ENCODE results near the gene UBP1. TPM values are rescaled to one million over a fixed set of nuclear protein-coding genes. Genes with fewer than 3 reads are reported as not detected.
"Not testable (repeated sequence)": the region's sequence is repeated elsewhere in the genome, so short reads cannot be mapped to it uniquely, and the experiment has no call there.

UBP1 gene
- total RNA-seq, 1 donor from 2014 or later: 67.0 TPM

DNA sequence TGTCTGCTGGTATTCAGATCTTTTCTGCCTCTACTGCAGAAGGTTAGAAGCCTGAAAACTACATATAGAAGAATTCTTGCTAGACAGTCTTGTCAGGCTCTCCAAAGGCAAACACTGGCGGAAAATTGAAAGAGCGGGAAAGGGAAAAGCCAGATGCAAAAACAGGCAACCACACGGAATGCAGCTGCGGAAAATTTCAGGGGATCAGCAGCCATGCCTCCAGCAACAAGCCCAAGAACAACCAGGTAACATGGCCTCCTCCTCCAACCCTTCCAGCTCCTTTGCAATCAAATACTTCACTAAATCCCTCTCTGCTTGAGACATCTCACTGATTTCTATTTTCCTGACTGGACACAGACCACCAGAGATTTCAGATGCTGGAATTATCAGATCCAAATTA lies 9.6 kb downstream of the UBP1 start:
- DNase-seq (no peak), ATAC-seq (no peak)
- TF ChIP-seq, protein P1, sequence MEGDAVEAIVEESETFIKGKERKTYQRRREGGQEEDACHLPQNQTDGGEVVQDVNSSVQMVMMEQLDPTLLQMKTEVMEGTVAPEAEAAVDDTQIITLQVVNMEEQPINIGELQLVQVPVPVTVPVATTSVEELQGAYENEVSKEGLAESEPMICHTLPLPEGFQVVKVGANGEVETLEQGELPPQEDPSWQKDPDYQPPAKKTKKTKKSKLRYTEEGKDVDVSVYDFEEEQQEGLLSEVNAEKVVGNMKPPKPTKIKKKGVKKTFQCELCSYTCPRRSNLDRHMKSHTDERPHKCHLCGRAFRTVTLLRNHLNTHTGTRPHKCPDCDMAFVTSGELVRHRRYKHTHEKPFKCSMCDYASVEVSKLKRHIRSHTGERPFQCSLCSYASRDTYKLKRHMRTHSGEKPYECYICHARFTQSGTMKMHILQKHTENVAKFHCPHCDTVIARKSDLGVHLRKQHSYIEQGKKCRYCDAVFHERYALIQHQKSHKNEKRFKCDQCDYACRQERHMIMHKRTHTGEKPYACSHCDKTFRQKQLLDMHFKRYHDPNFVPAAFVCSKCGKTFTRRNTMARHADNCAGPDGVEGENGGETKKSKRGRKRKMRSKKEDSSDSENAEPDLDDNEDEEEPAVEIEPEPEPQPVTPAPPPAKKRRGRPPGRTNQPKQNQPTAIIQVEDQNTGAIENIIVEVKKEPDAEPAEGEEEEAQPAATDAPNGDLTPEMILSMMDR (IDR thresholded peaks at IDR 0.05): no peak
- no peaks in the 10 kb centered on the region for H3K9me3 ChIP-seq
- H3K4me1 ChIP-seq: peaks cover 69% of the 10 kb centered on the region
- H3K27ac ChIP-seq: no peak overlapping the region
- intact Hi-C loops (cut with DNase I): no loop called here
- H3K27me3 ChIP-seq (ENCODE audit: low read depth): no peaks in the 10 kb centered on the region
- H3K36me3 ChIP-seq: no peaks in the 10 kb centered on the region
- H3K4me3 ChIP-seq: no peak overlapping the region

DNA sequence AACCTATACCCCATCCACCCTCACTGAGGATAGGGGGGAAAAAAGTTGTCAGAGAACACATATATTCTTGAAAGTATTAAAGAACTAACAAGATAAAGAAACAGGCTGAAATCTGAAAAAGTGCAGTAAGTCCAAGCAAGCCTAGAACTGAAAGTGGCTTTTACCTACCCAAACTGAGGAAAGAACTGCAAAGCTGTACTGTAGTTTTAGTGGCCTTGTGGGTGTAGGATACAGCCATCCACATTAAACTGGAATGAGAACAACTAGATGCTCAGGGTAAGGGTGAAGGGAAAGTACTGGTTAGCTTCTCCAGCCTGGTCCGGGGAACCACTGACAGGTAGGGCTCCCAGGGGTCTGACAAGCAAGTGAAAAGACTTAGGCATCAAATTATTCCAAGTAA lies 10.1 kb downstream of the UBP1 start:
- Histone ChIP-seq H3K36me3 (peaks cover 2% of the 10 kb centered on the region), H3K4me3 (no peak overlapping the region), H3K27ac (no peak overlapping the region), H3K4me1 (peaks cover 64% of the 10 kb centered on the region), H3K9me3 (no peaks in the 10 kb centered on the region), H3K27me3 (ENCODE audit: low read depth) (no peaks in the 10 kb centered on the region)
- DNase-seq (no peak), ATAC-seq (no peak)
- intact Hi-C loops (cut with DNase I): no loop called here
- TF ChIP-seq, protein P1 (IDR thresholded peaks at IDR 0.05): no peak

DNA sequence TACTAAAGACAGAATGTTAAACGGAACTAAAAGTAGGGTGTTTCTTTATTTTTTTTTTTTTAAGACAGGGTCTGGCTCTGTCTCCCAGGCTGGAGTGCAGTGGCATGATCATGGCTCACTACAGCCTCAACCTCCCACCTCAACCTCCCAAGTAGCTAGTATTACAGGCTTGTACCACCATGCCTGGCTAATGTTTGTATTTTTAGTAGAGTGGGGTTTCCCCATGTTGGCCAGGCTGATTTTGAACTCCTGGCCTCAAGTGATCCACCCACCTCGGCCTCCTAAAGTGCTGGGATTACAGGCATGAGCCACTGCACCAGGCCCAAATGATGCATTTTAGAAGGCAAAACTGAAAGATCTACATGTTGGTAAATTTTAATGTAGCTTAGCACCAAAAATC lies 10.9 kb downstream of the UBP1 start:
- H3K9me3 ChIP-seq; H3K36me3 ChIP-seq; intact Hi-C loops (cut with DNase I); H3K27me3 ChIP-seq (ENCODE audit: low read depth); H3K27ac ChIP-seq; ATAC-seq; H3K4me3 ChIP-seq; DNase-seq: not testable (repeated sequence)
- peaks cover 62% of the 10 kb centered on the region for H3K4me1 ChIP-seq

DNA sequence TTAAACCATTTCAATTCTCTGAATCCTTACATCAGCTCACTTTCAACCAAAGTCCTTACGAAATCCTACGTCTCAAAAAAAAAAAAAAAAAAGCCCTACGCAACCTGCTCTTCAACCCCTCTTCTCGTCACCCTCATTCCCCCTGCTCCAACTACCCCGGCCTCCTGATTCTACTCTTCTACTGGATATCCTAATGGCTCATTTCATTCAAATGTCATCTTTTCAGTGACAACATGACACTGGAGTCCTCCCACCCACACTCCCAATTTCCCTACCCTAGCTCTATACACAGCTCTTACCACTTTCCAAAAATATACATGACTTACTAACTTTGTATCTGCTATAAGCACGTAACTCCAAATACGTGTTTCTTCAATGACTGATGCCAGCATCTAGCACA lies 11.5 kb downstream of the UBP1 start:
- peaks cover 56% of the 10 kb centered on the region for H3K4me1 ChIP-seq

DNA sequence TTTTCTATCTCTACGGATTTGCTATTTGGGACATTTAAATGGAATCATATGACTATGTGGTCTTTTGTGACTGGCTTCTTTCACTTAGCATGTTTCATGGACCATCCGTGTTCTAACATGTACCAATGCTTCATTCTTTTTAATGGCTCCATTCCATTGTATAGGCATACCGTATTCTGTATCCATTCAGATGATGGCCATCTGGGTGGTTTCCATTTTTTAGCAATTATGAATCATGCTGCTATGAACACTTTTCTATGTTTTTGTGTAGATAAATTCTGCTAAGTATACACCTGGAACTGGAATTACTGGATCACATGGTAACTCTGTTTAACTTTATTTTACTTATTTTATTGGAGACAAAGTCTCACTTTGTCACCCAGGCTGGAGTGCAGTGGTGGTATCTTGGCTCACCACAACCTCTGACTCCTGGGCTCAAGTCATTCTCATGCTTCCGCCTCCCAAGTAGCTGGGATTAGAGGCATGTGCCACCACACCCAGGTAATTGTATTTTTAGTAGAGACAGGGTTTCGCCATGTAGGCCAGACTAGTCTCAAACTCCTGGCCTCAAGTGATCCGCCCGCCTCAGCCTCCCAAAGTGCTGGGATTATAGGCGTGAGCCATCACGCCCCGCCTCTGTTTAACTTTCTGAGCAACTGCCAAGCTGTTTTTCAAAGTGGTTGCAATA lies 13.4 kb downstream of the UBP1 start:
- H3K36me3 ChIP-seq: peaks cover 30% of the 10 kb centered on the region
- H3K27ac ChIP-seq: no peak overlapping the region
- TF ChIP-seq, protein P1 (IDR thresholded peaks at IDR 0.05): no peak
- peaks cover 39% of the 10 kb centered on the region for H3K4me1 ChIP-seq
- intact Hi-C loops (cut with DNase I): no loop called here
- H3K9me3 ChIP-seq: no peaks in the 10 kb centered on the region
- H3K27me3 ChIP-seq (ENCODE audit: low read depth): no peaks in the 10 kb centered on the region
- ATAC-seq (no peak), DNase-seq (no peak)
- no peak overlapping the region for H3K4me3 ChIP-seq

More for the DNA sequence above, 11.5 kb downstream of the UBP1 start:
- intact Hi-C loops (cut with DNase I): no loop called here
- no peak overlapping the region for H3K4me3 ChIP-seq
- no peaks in the 10 kb centered on the region for H3K27me3 ChIP-seq (ENCODE audit: low read depth)
- ATAC-seq: peak in 1 of 2 donors; percentile 38
- no peak for DNase-seq
- TF ChIP-seq, protein P1 (IDR thresholded peaks at IDR 0.05): no peak
- H3K36me3 ChIP-seq: peaks cover 14% of the 10 kb centered on the region
- H3K9me3 ChIP-seq: no peaks in the 10 kb centered on the region
- H3K27ac ChIP-seq: no peak overlapping the region

DNA sequence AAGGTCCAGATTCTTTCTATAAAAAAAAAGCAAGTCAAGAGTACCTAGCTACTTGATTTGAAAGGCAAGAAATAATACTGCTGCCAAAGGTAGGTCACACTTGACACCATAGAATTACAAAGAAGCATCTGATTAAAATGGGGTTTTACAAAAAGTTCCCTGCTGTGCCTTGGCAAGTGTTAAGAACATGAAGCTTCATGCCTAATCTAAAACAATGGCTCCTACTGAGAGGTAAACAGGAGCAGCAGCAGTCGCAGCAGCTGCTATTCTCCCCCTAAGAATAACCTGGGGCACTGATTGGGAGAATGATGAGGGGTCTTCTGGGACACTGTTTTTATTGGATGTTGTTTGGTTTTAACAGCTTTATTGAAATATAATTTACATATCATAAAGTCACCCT lies 14.1 kb downstream of the UBP1 start:
- TF ChIP-seq, protein P1 (IDR thresholded peaks at IDR 0.05): no peak
- Histone ChIP-seq H3K4me1 (peaks cover 33% of the 10 kb centered on the region), H3K27me3 (ENCODE audit: low read depth) (no peaks in the 10 kb centered on the region), H3K4me3 (no peak overlapping the region), H3K9me3 (no peaks in the 10 kb centered on the region), H3K27ac (no peak overlapping the region), H3K36me3 (peaks cover 37% of the 10 kb centered on the region)
- no peak for ATAC-seq
- intact Hi-C loops (cut with DNase I): no loop called here
- no peak for DNase-seq
